Measurements from ENCODE around the gene DOCK2. TPM values are rescaled to one million over a fixed set of nuclear protein-coding genes. Genes with fewer than 3 reads are reported as not detected.

The DOCK2 gene
- total and polyA plus RNA-seq, 9 of the 15 experiments (the other 6 are each of a cell fraction or from before 2014, with no cell fraction given) = 4.5 to 42.6 (median 20.5) TPM

- Histone ChIP-seq H3K79me2 (ENCODE audit: control insufficient read depth, insufficient read depth, low read length) (no peaks in the 10 kb centered on the region), H3K27me3 (ENCODE audit: control insufficient read depth in 2 of 2, insufficient read depth in 2 of 2, low read length in 2 of 2) (no peaks in the 10 kb centered on the region), H3K9ac (ENCODE audit: insufficient read depth in 1 of 2, low read depth in 2 of 2, low read length in 2 of 2) (no peak overlapping the region), H3K9me1 (ENCODE audit: control insufficient read depth, insufficient read depth, low read length) (no peaks in the 10 kb centered on the region), H3K4me3 (no peak overlapping the region), H3K4me1 (replicated peaks in 1 of 2; ENCODE audit: control insufficient read depth in 2 of 2, insufficient read depth in 2 of 2, low read length in 2 of 2) (peaks cover 0 to 20% of the 10 kb centered on the region in 2 experiments; a peak in 3 of 5 replicates), H3K9me3 (replicated peaks; ENCODE audit: control insufficient read depth, insufficient read depth, low read depth, low read length) (no peaks in the 10 kb centered on the region), H2AFZ (ENCODE audit: low read depth, low read length) (0 out of 2 replicates have a peak overlapping the region, but pooled peaks have one; percentile 8), H3K27ac (ENCODE audit: extremely low read depth, low read depth, low read length) (peak overlapping the region; percentile 31; the same call in 1 of the 3 replicates), H4K20me1 (replicated peaks; ENCODE audit: control insufficient read depth, insufficient read depth, low read length) (no peaks in the 10 kb centered on the region), H3K4me2 (ENCODE audit: insufficient read depth, low read length) (no peak overlapping the region; the same call in 1 of the 2 replicates), H3K36me3 (ENCODE audit: control insufficient read depth, insufficient read depth, low read length) (peaks cover 3% of the 10 kb centered on the region; the same call in 1 of the 3 replicates)
- ChIA-PET POLR2A (interaction anchor here (0.6 to 0.7 kb wide), 2 partner anchors 159 to 392 kb away, joined by 3 read pairs; no protein-coding TSS in a partner anchor), CTCF (ENCODE audit: low intra/inter-chr PET ratio) (no interaction called here)
- peak; percentile 77 for FAIRE-seq
- ATAC-seq = peak; percentile 75
- DNase-seq (ENCODE audit: extremely low read depth in 1 of 4, low spot score in 3 of 4) = peak in 2 of 4 experiments; percentile 25 to 26
- no TSS peak for BruUV-seq (replicated peaks)
- intact Hi-C loops (cut with micrococcal nuclease) (loop anchor here (5.0 kb wide), 1 partner anchor 86 kb away; the partner anchor contains the start of gene SPDL1), in situ Hi-C loops (cut with MboI) (no loop called here)
- WGBS (ENCODE audit: insufficient coverage, low coverage, missing lambda C conversion rate) = 14% methylated on average over 9 of the region's 9 CpGs
- TF ChIP-seq ZNF639 (CRISPR knock-in tag; conservative IDR thresholded peaks at IDR 0.05 in 1 of 2, IDR thresholded peaks at IDR 0.05 in 1 of 2) (0 out of 4 replicates have a peak, but pooled peaks of 1 of the 2 experiments have one; percentile 32), ZNF717 (CRISPR knock-in tag; IDR thresholded peaks at IDR 0.05) (no peak), PRDM10 (IDR thresholded peaks at IDR 0.05; ENCODE audit: partially characterized antibody) (no peak), NCOR1 (IDR thresholded peaks at IDR 0.05) (peak; percentile 13; the same call in 1 of the 2 replicates), MNT (conservative IDR thresholded peaks at IDR 0.05) (0 out of 4 replicates have a peak, but pooled peaks of 1 of the 2 experiments have one; percentile 28), ZNF140 (CRISPR knock-in tag; IDR thresholded peaks at IDR 0.05) (no peak), CEBPZ (IDR thresholded peaks at IDR 0.05; ENCODE audit: borderline replicate concordance, low read depth, low read length) (no peak)
Observed at GRCh38 chr5:169667896-169668674, 31.0 kb downstream of the DOCK2 start.

Measured in K562 (cell line).